CD14-positive monocyte (primary cell): ENCODE measurements around the gene EGFR. TPM values are rescaled to one million over a fixed set of nuclear protein-coding genes. Genes with fewer than 3 reads are reported as not detected.

ENCODE experiments used
- DNase-seq, 3 donors: peaks; one replicate each; pipeline ENCODE4 v3.0.0-alpha.2; 2011 to 2022
- H2AFZ ChIP-seq: 2 replicates; pipeline ENCODE4 v1.6.0; 2012; ENCODE audit warnings: mild to moderate bottlenecking, low read depth, low read length, inconsistent platforms; ENCODE audit not compliant: insufficient read depth, poor library complexity, severe bottlenecking
- H3K27ac ChIP-seq, 2 donors: 1 replicate in 1 of 2; 2 replicates in 1 of 2; pipeline ENCODE4 v1.5.1; 2012 to 2013; ENCODE audit warnings: low read length in 2 of 2, control low read depth in 1 of 2, inconsistent platforms in 1 of 2, low read depth in 1 of 2, mild to moderate bottlenecking in 1 of 2
- H3K27me3 ChIP-seq, 2 donors: one replicate each; pipeline versions ENCODE4 v1.6.0 to v1.6.1; 2011 to 2013; ENCODE audit warnings: low read length in 2 of 2; ENCODE audit not compliant: control insufficient read depth in 2 of 2, insufficient read depth in 2 of 2
- H3K36me3 ChIP-seq, 2 donors: replicated peaks in 1 of 2; 1 replicate in 1 of 2; 2 replicates in 1 of 2; pipeline versions ENCODE4 v1.5.1 to v1.6.1; 2012 to 2013; ENCODE audit warnings: low read length in 2 of 2, control low read depth in 1 of 2, inconsistent platforms in 1 of 2, mild to moderate bottlenecking in 1 of 2; ENCODE audit not compliant: insufficient read depth in 2 of 2, control insufficient read depth in 1 of 2
- H3K4me1 ChIP-seq, 2 donors: 1 replicate in 1 of 2; 2 replicates in 1 of 2; pipeline versions ENCODE4 v1.5.1 to v1.6.1; 2012 to 2013; ENCODE audit warnings: low read length in 2 of 2, control low read depth in 1 of 2, inconsistent platforms in 1 of 2, mild to moderate bottlenecking in 1 of 2, moderate library complexity in 1 of 2; ENCODE audit not compliant: insufficient read depth in 2 of 2, control insufficient read depth in 1 of 2
- H3K4me2 ChIP-seq: replicated peaks from 2 replicates; pipeline ENCODE3; 2012; ENCODE audit warnings: low read length, moderate library complexity, mild to moderate bottlenecking; ENCODE audit not compliant: poor library complexity, severe bottlenecking; ENCODE audit errors: extremely low read depth
- H3K4me3 ChIP-seq, 3 experiments: fragments of 200-600 bp in 1 of 3; sonication (generic) in 1 of 3; replicated peaks in 1 of 3; 1 replicate in 2 of 3; 2 replicates in 1 of 3; pipeline ENCODE4 v1.5.1; 2011 to 2013; ENCODE audit warnings: low read length in 3 of 3, mild to moderate bottlenecking in 3 of 3, control low read depth in 2 of 3, low read depth in 2 of 3, inconsistent platforms in 1 of 3, moderate library complexity in 1 of 3
- H3K79me2 ChIP-seq: 2 replicates; pipeline ENCODE4 v1.6.0; 2012; ENCODE audit warnings: mild to moderate bottlenecking, control low read depth, inconsistent platforms, low read length, moderate library complexity; ENCODE audit not compliant: insufficient read depth
- H3K9ac ChIP-seq: 2 replicates; pipeline ENCODE4 v1.6.0; 2017; ENCODE audit warnings: low read length, mild to moderate bottlenecking; ENCODE audit not compliant: insufficient read depth, poor library complexity, severe bottlenecking
- H3K9me3 ChIP-seq, 2 donors: replicated peaks in 1 of 2; 1 replicate in 1 of 2; 2 replicates in 1 of 2; pipeline versions ENCODE4 v1.5.1 to v1.6.1; 2012 to 2013; ENCODE audit warnings: low read length in 2 of 2, control low read depth in 1 of 2; ENCODE audit not compliant: control insufficient read depth in 1 of 2, insufficient read depth in 1 of 2
- H4K20me1 ChIP-seq: 2 replicates; pipeline ENCODE4 v1.6.0; 2012; ENCODE audit warnings: mild to moderate bottlenecking, low read length, control low read depth, moderate library complexity; ENCODE audit not compliant: insufficient read depth
- H3K27ac Mint-ChIP-seq, 7 donors: one replicate each; pipeline ENCODE4 v1.8.0; 2020; ENCODE audit warnings: mild to moderate bottlenecking in 7 of 7, mixed read lengths in 7 of 7, moderate library complexity in 6 of 7, inconsistent platforms in 2 of 7
- H3K27me3 Mint-ChIP-seq, 3 donors: one replicate each; pipeline ENCODE4 v1.8.0; 2021 to 2022; ENCODE audit warnings: low read depth in 3 of 3, mild to moderate bottlenecking in 3 of 3, mixed read lengths in 3 of 3, moderate library complexity in 3 of 3, inconsistent platforms in 1 of 3
- H3K36me3 Mint-ChIP-seq, 2 donors: one replicate each; pipeline ENCODE4 v1.8.0; 2020; ENCODE audit warnings: mixed read lengths in 2 of 2, inconsistent platforms in 1 of 2, mild to moderate bottlenecking in 1 of 2
- H3K4me1 Mint-ChIP-seq: one replicate; pipeline ENCODE4 v1.8.0; 2020; ENCODE audit warnings: mild to moderate bottlenecking, mixed read lengths
- H3K4me3 Mint-ChIP-seq, 2 donors: one replicate each; pipeline ENCODE4 v1.8.0; 2020; ENCODE audit warnings: mild to moderate bottlenecking in 2 of 2, mixed read lengths in 2 of 2, moderate library complexity in 1 of 2
- H3K9me3 Mint-ChIP-seq, 7 donors: one replicate each; pipeline ENCODE4 v1.8.0; 2020 to 2022; ENCODE audit warnings: mixed read lengths in 7 of 7, mild to moderate bottlenecking in 6 of 7, moderate library complexity in 6 of 7, inconsistent platforms in 2 of 7
- WGBS: methylation state at CpG from one replicate; pipeline ENCODE4 v1.1.5; 2013; ENCODE audit warnings: missing lambda C conversion rate; ENCODE audit not compliant: insufficient coverage; 5-methylcytosine and 5-hydroxymethylcytosine counted together
- intact Hi-C, 2 donors: fragments of 100-400 bp; cut with micrococcal nuclease; formaldehyde crosslinking; loops; one replicate each; pipeline versions ENCODE4 v1.15.0 to v1.15.1; 2023
- polyA plus RNA-seq, 3 donors: library from polyadenylated mRNA; depleted of rRNA in 1 of 3; unstranded in 2 of 3; stranded (reverse) in 1 of 3; fragments of 300-500 nt in 2 of 3; fragments of >200 nt in 1 of 3; fragmentation: Illumina TruSeq in 2 of 3; gene quantifications; 1 replicate in 2 of 3; 2 replicates in 1 of 3; pipeline ENCODE4 v1.2.3, GENCODE V29; 2012 to 2021
- TF ChIP-seq, protein P1 (sequence below): fragments of 200-600 bp; IDR thresholded peaks from one replicate; pipeline ENCODE4 v1.8.0; 2022; ENCODE audit warnings: antibody characterized with exemption, mild to moderate bottlenecking

The EGFR gene
- polyA plus RNA-seq, 3 donors: not detected

- Mint-ChIP-seq H3K27me3 (peaks cover 0 to 2% (median 0%) of the 10 kb centered on the region in 3 donors), H3K4me1 (no peaks in the 10 kb centered on the region), H3K4me3 (no peak overlapping the region), H3K9me3 (peaks cover 2 to 12% (median 4%) of the 10 kb centered on the region in 7 donors), H3K36me3 (no peaks in the 10 kb centered on the region), H3K27ac (no peak overlapping the region)
- no peak for DNase-seq
- Histone ChIP-seq H4K20me1 (no peaks in the 10 kb centered on the region), H3K4me2 (no peak overlapping the region), H3K79me2 (no peaks in the 10 kb centered on the region), H2AFZ (no peak overlapping the region), H3K36me3 (no peaks in the 10 kb centered on the region), H3K9me3 (no peaks in the 10 kb centered on the region), H3K4me1 (no peaks in the 10 kb centered on the region), H3K27me3 (no peaks in the 10 kb centered on the region), H3K9ac (no peak overlapping the region), H3K27ac (no peak overlapping the region), H3K4me3 (no peak overlapping the region)
- 91% methylated on average over 6 of the region's 10 CpGs for WGBS
- intact Hi-C loops: no loop called here
- TF ChIP-seq, protein P1, sequence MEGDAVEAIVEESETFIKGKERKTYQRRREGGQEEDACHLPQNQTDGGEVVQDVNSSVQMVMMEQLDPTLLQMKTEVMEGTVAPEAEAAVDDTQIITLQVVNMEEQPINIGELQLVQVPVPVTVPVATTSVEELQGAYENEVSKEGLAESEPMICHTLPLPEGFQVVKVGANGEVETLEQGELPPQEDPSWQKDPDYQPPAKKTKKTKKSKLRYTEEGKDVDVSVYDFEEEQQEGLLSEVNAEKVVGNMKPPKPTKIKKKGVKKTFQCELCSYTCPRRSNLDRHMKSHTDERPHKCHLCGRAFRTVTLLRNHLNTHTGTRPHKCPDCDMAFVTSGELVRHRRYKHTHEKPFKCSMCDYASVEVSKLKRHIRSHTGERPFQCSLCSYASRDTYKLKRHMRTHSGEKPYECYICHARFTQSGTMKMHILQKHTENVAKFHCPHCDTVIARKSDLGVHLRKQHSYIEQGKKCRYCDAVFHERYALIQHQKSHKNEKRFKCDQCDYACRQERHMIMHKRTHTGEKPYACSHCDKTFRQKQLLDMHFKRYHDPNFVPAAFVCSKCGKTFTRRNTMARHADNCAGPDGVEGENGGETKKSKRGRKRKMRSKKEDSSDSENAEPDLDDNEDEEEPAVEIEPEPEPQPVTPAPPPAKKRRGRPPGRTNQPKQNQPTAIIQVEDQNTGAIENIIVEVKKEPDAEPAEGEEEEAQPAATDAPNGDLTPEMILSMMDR: no peak
Measured at GRCh38 chr7:55058314-55058713, 39.5 kb downstream of the EGFR start.

GRCh38 chr7:55059021-55059420, 40.2 kb downstream of the EGFR start:
- no peak overlapping the region for H3K4me2 ChIP-seq
- DNase-seq: no peak
- intact Hi-C loops: no loop called here
- no peaks in the 10 kb centered on the region for H3K4me1 ChIP-seq
- no peak overlapping the region for H3K4me3 ChIP-seq
- Mint-ChIP-seq H3K27ac (no peak overlapping the region), H3K9me3 (peaks cover 2 to 14% (median 4%) of the 10 kb centered on the region in 7 donors), H3K36me3 (no peaks in the 10 kb centered on the region), H3K4me1 (no peaks in the 10 kb centered on the region), H3K4me3 (no peak overlapping the region), H3K27me3 (peaks cover 0 to 2% (median 0%) of the 10 kb centered on the region in 3 donors)
- WGBS: 80% methylated on average over 1 of the region's 2 CpGs
- TF ChIP-seq, protein P1: no peak
- no peaks in the 10 kb centered on the region for H3K27me3 ChIP-seq
- no peaks in the 10 kb centered on the region for H4K20me1 ChIP-seq
- no peak overlapping the region for H2AFZ ChIP-seq
- H3K9ac ChIP-seq: no peak overlapping the region
- no peak overlapping the region for H3K27ac ChIP-seq
- H3K9me3 ChIP-seq: no peaks in the 10 kb centered on the region
- no peaks in the 10 kb centered on the region for H3K36me3 ChIP-seq
- H3K79me2 ChIP-seq: no peaks in the 10 kb centered on the region
